ENCODE measurements around the gene METTL4. TPM values are rescaled to one million over a fixed set of nuclear protein-coding genes. Genes with fewer than 3 reads are reported as not detected.

Gene METTL4
- total and polyA plus RNA-seq, 9 of the 15 experiments (the other 6 are each of a cell fraction or from before 2014, with no cell fraction given), result 7.9 to 32.8 (median 22.1) TPM

- TF ChIP-seq THRA (IDR thresholded peaks at IDR 0.05) (no peak), ZNF143 (CRISPR knock-in tag; IDR thresholded peaks at IDR 0.05) (peak; percentile 36; the same call in 1 of the 2 replicates), ID3 (CRISPR knock-in tag; IDR thresholded peaks at IDR 0.05) (no peak), ID3 (tag; IDR thresholded peaks at IDR 0.05) (peak; percentile 88), HIVEP1 (CRISPR knock-in tag; IDR thresholded peaks at IDR 0.05) (no peak), EGR1 (conservative IDR thresholded peaks at IDR 0.05) (peak; percentile 84; the same call in 1 of the 2 replicates), HMGXB4 (CRISPR knock-in tag; IDR thresholded peaks at IDR 0.05) (peak; percentile 79; the same call in 1 of the 2 replicates), HDAC6 (IDR thresholded peaks at IDR 0.05; ENCODE audit: low read depth, low read length) (no peak), PHB (CRISPR knock-in tag; IDR thresholded peaks at IDR 0.05) (0 out of 2 replicates have a peak, but pooled peaks have one; percentile 26), ZNF324 (CRISPR knock-in tag; IDR thresholded peaks at IDR 0.05) (no peak), ZNF444 (CRISPR knock-in tag; IDR thresholded peaks at IDR 0.05) (no peak), CEBPG (CRISPR knock-in tag; IDR thresholded peaks at IDR 0.05) (peak; percentile 40; the same call in 1 of the 2 replicates), CEBPG (tag; conservative IDR thresholded peaks at IDR 0.05 in 1 of 2, IDR thresholded peaks at IDR 0.05 in 1 of 2) (no peak), RERE (CRISPR knock-in tag; IDR thresholded peaks at IDR 0.05; ENCODE audit: borderline replicate concordance) (no peak), E2F6 (IDR thresholded peaks at IDR 0.05; ENCODE audit: borderline replicate concordance in 1 of 2, extremely low read depth in 1 of 2, insufficient read depth in 1 of 2, insufficient read length in 1 of 2, low read depth in 1 of 2, low read length in 1 of 2, poor library complexity in 1 of 2, severe bottlenecking in 1 of 2) (peak; percentile 72 to 91), ELF1 (tag; IDR thresholded peaks at IDR 0.05) (peak; percentile 91)
Observed at GRCh38 chr18:2571200-2572170, at the start of gene METTL4, which contains the start of gene NDC80 (continued).

All from K562 (cell line).